PFSK-1 (cell line): ENCODE measurements around the gene OR11L1.

Experiments
- POLR2AphosphoS5 ChIP-seq: IDR thresholded peaks from 2 replicates; pipeline ENCODE4 v1.6.1; 2012; ENCODE audit warnings: low read depth, mild to moderate bottlenecking, control low read depth, low read length, moderate library complexity
- REST ChIP-seq, 2 experiments: IDR thresholded peaks; 2 replicates each; pipeline versions ENCODE4 v1.6.1 to v1.8.0; 2011 to 2012; ENCODE audit warnings: low read depth in 2 of 2, low read length in 2 of 2, control low read depth in 1 of 2, inconsistent platforms in 1 of 2, mild to moderate bottlenecking in 1 of 2, moderate library complexity in 1 of 2; ENCODE audit not compliant: insufficient read depth in 1 of 2

GRCh38 chr1:247824023-247824422, 17.7 kb downstream of the OR11L1 start, which contains the start of gene OR14A16:
- TF ChIP-seq REST (IDR thresholded peaks at IDR 0.05; ENCODE audit: insufficient read depth in 1 of 2, low read depth in 2 of 2, low read length in 2 of 2) (no peak), POLR2AphosphoS5 (no peak)
